GM23338 (cell line): Measurements from ENCODE around the gene COX8A. TPM values are rescaled to one million over a fixed set of nuclear protein-coding genes. Genes with fewer than 3 reads are reported as not detected.

Source experiments
- ATAC-seq: fragments of 200-7000 bp; cut with Tn5 transposase; 3 replicates; pipeline ENCODE4 v1.9.1; 2020
- DNase-seq: peaks from one replicate; pipeline ENCODE4 v3.0.0-alpha.2; 2015; ENCODE audit warnings: low spot score
- H2AFZ ChIP-seq: fragments of 200-600 bp; sonication (generic); 2 replicates; pipeline ENCODE4 v1.8.0; 2016; ENCODE audit warnings: antibody characterized with exemption, mild to moderate bottlenecking, moderate library complexity
- H3F3A ChIP-seq: fragments of 200-600 bp; sonication (generic); replicated peaks from 2 replicates; pipeline ENCODE4 v1.8.0; 2017; ENCODE audit warnings: antibody characterized with exemption, mixed run types, low read depth
- H3K27ac ChIP-seq: fragments of 200-600 bp; sonication (generic); 2 replicates; pipeline ENCODE4 v1.6.1; 2016; ENCODE audit warnings: low read depth
- H3K27me3 ChIP-seq: fragments of 200-600 bp; sonication (generic); 2 replicates; pipeline ENCODE4 v1.8.0; 2016; ENCODE audit warnings: mild to moderate bottlenecking, mixed run types, moderate library complexity; ENCODE audit not compliant: insufficient read depth
- H3K36me3 ChIP-seq: fragments of 200-600 bp; sonication (generic); 2 replicates; pipeline ENCODE4 v1.8.0; 2016; ENCODE audit warnings: mild to moderate bottlenecking; ENCODE audit not compliant: insufficient read depth
- H3K4me1 ChIP-seq: fragments of 200-600 bp; sonication (generic); 2 replicates; pipeline ENCODE4 v1.8.0; 2016; ENCODE audit warnings: mild to moderate bottlenecking, moderate library complexity; ENCODE audit not compliant: insufficient read depth
- H3K4me2 ChIP-seq: fragments of 200-600 bp; sonication (generic); 2 replicates; pipeline ENCODE4 v1.7.1; 2017; ENCODE audit warnings: mixed run types
- H3K4me3 ChIP-seq: fragments of 200-600 bp; sonication (generic); 2 replicates; pipeline ENCODE4 v1.6.1; 2016; ENCODE audit warnings: mixed run types
- H3K79me2 ChIP-seq: fragments of 200-600 bp; sonication (generic); replicated peaks from 2 replicates; pipeline ENCODE4 v1.8.0; 2017; ENCODE audit warnings: mild to moderate bottlenecking; ENCODE audit not compliant: insufficient read depth
- H3K9me2 ChIP-seq: fragments of 200-600 bp; sonication (generic); 2 replicates; pipeline ENCODE4 v1.8.0; 2017; ENCODE audit not compliant: insufficient read depth
- H4K20me1 ChIP-seq: fragments of 200-600 bp; sonication (generic); replicated peaks from 2 replicates; pipeline ENCODE4 v1.8.0; 2017; ENCODE audit warnings: mild to moderate bottlenecking; ENCODE audit not compliant: insufficient read depth
- H3K27ac Mint-ChIP-seq: 2 replicates; pipeline ENCODE4 v1.8.0; 2020; ENCODE audit warnings: inconsistent platforms, mild to moderate bottlenecking, moderate library complexity, mixed read lengths
- H3K27me3 Mint-ChIP-seq: 3 replicates; pipeline ENCODE4 v1.8.0; 2022; ENCODE audit warnings: low read depth, mild to moderate bottlenecking, moderate library complexity, mixed read lengths, inconsistent platforms; ENCODE audit not compliant: insufficient read depth, poor library complexity
- H3K36me3 Mint-ChIP-seq: 3 replicates; pipeline ENCODE4 v1.8.0; 2021; ENCODE audit warnings: low read depth, mild to moderate bottlenecking, inconsistent platforms, moderate library complexity, mixed read lengths
- H3K4me1 Mint-ChIP-seq: 3 replicates; pipeline ENCODE4 v1.8.0; 2020; ENCODE audit warnings: mild to moderate bottlenecking, inconsistent platforms, mixed read lengths
- H3K4me3 Mint-ChIP-seq: 3 replicates; pipeline ENCODE4 v1.8.0; 2021; ENCODE audit warnings: moderate library complexity, mild to moderate bottlenecking, inconsistent platforms, mixed read lengths
- H3K9me3 Mint-ChIP-seq: 3 replicates; pipeline ENCODE4 v1.8.0; 2020; ENCODE audit warnings: moderate library complexity, mild to moderate bottlenecking, inconsistent platforms, mixed read lengths
- CTCF ChIP-seq, 2 experiments: fragments of 200-600 bp in 1 of 2; sonication (generic) in 1 of 2; conservative IDR thresholded peaks; 2 replicates each; pipeline versions ENCODE4 v1.5.1 to v1.6.1; 2016 to 2017; ENCODE audit warnings: antibody characterized with exemption in 2 of 2, low read depth in 2 of 2, mild to moderate bottlenecking in 2 of 2, moderate library complexity in 1 of 2
- REST ChIP-seq: IDR thresholded peaks from one replicate; pipeline ENCODE4 v1.6.1; 2018; ENCODE audit warnings: antibody characterized with exemption; ENCODE audit not compliant: unreplicated experiment
- STAT1 ChIP-seq: IDR thresholded peaks from one replicate; pipeline ENCODE4 v1.6.1; 2016; ENCODE audit warnings: antibody characterized with exemption; ENCODE audit not compliant: unreplicated experiment
- ZNF114 ChIP-seq: fragments of 250-450 bp; sonication (Bioruptor Pico); IDR thresholded peaks from 2 replicates; pipeline ENCODE4 v1.5.0; 2020; ENCODE audit warnings: mild to moderate bottlenecking, moderate library complexity
- ZNF462 ChIP-seq: fragments of 250-450 bp; sonication (Bioruptor Pico); IDR thresholded peaks from 2 replicates; pipeline ENCODE4 v1.5.0; 2020; ENCODE audit warnings: mild to moderate bottlenecking, moderate library complexity
- polyA plus RNA-seq: library from polyadenylated mRNA; unstranded; fragments of >200 nt; fragmentation: Nextera tagmentation; extraction: Ambion mirVana; gene quantifications from 2 replicates; pipeline ENCODE4 v1.2.1, GENCODE V29; 2016
- total RNA-seq: library from RNA; depleted of rRNA; stranded (reverse); fragments of >200 nt; shearing (Covaris generic); gene quantifications from 2 replicates; pipeline ENCODE4 v1.2.3, GENCODE V29; 2014

The COX8A gene
- total and polyA plus RNA-seq, 2 experiments from 2014 or later: 427 to 483 TPM

- DNase-seq (peak; percentile 62), ATAC-seq (peak; percentile 1; the same call in 1 of the 3 replicates)
- Histone ChIP-seq H3K36me3 (no peaks in the 10 kb centered on the region), H2AFZ (peak overlapping the region; percentile 88), H3K4me1 (peaks cover 8% of the 10 kb centered on the region), H3K79me2 (peaks cover 53% of the 10 kb centered on the region), H3K4me2 (peak overlapping the region; percentile 96), H3K27ac (peak overlapping the region; percentile 50; the same call in 1 of the 2 replicates), H3K27me3 (no peaks in the 10 kb centered on the region), H3K4me3 (peak overlapping the region; percentile 76), H3F3A (peaks cover 23% of the 10 kb centered on the region), H4K20me1 (peaks cover 32% of the 10 kb centered on the region), H3K9me2 (no peaks in the 10 kb centered on the region)
- Mint-ChIP-seq H3K9me3 (no peaks in the 10 kb centered on the region), H3K27me3 (peaks cover 17% of the 10 kb centered on the region), H3K4me3 (peak overlapping the region; percentile 81), H3K27ac (peak overlapping the region; percentile 47), H3K36me3 (no peaks in the 10 kb centered on the region; the same call in 2 of the 3 replicates), H3K4me1 (peaks cover 14% of the 10 kb centered on the region)
- TF ChIP-seq REST: no peak
- no peak for TF ChIP-seq STAT1
- TF ChIP-seq ZNF114 (CRISPR knock-in tag): no peak
- TF ChIP-seq ZNF462 (CRISPR knock-in tag): no peak
- TF ChIP-seq CTCF (conservative IDR thresholded peaks at IDR 0.05; ENCODE audit: low read depth in 2 of 2): no peak
Observed at GRCh38 chr11:63939397-63939891, 35.0 kb upstream of the COX8A start.
